Ascending aorta (tissue), 2 donors: ENCODE measurements around the gene CC2D2A. TPM values are rescaled to one million over a fixed set of nuclear protein-coding genes. Genes with fewer than 3 reads are reported as not detected.

Source experiments
- DNase-seq, 2 donors: peaks; one replicate each; pipeline ENCODE4 v3.0.0-alpha.2; 2019; ENCODE audit warnings: low spot score in 2 of 2
- H3K27ac ChIP-seq, 2 donors: fragments of 200-600 bp; sonication (generic); one replicate each; pipeline ENCODE4 v1.5.1; 2016 to 2017; ENCODE audit warnings: mild to moderate bottlenecking in 1 of 2
- H3K27me3 ChIP-seq: fragments of 200-600 bp; sonication (generic); one replicate; pipeline ENCODE4 v1.5.1; 2017
- H3K36me3 ChIP-seq, 2 donors: fragments of 200-600 bp; sonication (generic); one replicate each; pipeline ENCODE4 v1.5.1; 2016
- H3K4me1 ChIP-seq, 2 donors: fragments of 200-600 bp; sonication (generic); one replicate each; pipeline ENCODE4 v1.5.1; 2016 to 2017; ENCODE audit warnings: mild to moderate bottlenecking in 1 of 2
- H3K4me3 ChIP-seq, 2 donors: fragments of 200-600 bp; sonication (generic); one replicate each; pipeline ENCODE4 v1.5.1; 2016 to 2017; ENCODE audit warnings: mild to moderate bottlenecking in 1 of 2
- H3K9me3 ChIP-seq, 2 donors: fragments of 200-600 bp; sonication (generic); one replicate each; pipeline ENCODE4 v1.5.1; 2016
- CTCF ChIP-seq, 3 experiments: fragments of 200-600 bp in 2 of 3; fragments of 450-650 bp in 1 of 3; sonication (generic) in 2 of 3; IDR thresholded peaks; one replicate each; pipeline ENCODE4 v1.5.1; 2016 to 2019; ENCODE audit warnings: antibody characterized with exemption in 3 of 3, mild to moderate bottlenecking in 1 of 3, moderate library complexity in 1 of 3
- intact Hi-C: fragments of 100-400 bp; cut with DNase I; formaldehyde crosslinking; loops from one replicate; pipeline ENCODE4 v1.15.1; 2023
- total RNA-seq: library from RNA; depleted of rRNA; stranded (reverse); fragments of >200 nt; gene quantifications from one replicate; pipeline ENCODE4 v1.1.0, GENCODE V29; 2016

The CC2D2A gene
- total RNA-seq, 1 donor from 2014 or later: 2.8 TPM

DNA sequence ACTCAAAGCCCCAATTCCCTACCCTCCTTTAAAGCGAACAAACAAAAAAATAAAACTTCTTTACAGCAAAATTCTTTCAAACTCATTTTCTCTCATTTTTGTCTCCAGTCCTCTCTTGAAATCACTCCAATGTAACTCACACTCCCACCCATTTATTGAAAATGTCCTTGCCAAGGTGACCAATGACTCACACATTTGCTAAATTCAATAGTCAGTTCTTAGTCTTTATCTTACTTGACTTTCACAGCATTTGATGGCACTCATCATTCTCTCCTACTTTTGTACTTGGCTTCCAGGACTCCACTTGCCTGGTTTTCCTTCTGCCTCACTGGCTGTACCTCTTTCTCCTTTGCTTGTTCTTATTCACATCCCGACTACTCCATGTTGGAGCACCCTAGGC is 19.9 kb downstream of the CC2D2A start:
- peaks cover 5 to 6% of the 10 kb centered on the region in 2 donors for H3K36me3 ChIP-seq
- intact Hi-C loops: no loop called here
- no peak for DNase-seq
- no peak overlapping the region for H3K27ac ChIP-seq
- TF ChIP-seq CTCF (IDR thresholded peaks at IDR 0.05): no peak
- H3K27me3 ChIP-seq: no peaks in the 10 kb centered on the region
- no peak overlapping the region for H3K4me3 ChIP-seq
- H3K4me1 ChIP-seq: no peaks in the 10 kb centered on the region
- H3K9me3 ChIP-seq: peaks cover 4 to 22% of the 10 kb centered on the region in 2 donors

- Histone ChIP-seq H3K36me3 (peaks cover 3% of the 10 kb centered on the region in 2 donors), H3K27ac (no peak overlapping the region), H3K4me1 (no peaks in the 10 kb centered on the region), H3K27me3 (no peaks in the 10 kb centered on the region), H3K9me3 (peaks cover 2 to 4% of the 10 kb centered on the region in 2 donors), H3K4me3 (no peak overlapping the region)
- no peak for DNase-seq
- intact Hi-C loops: no loop called here
- TF ChIP-seq CTCF (IDR thresholded peaks at IDR 0.05): no peak
Observed at GRCh38 chr4:15493411-15493810, 23.7 kb downstream of the CC2D2A start.

- Histone ChIP-seq H3K27me3 (no peaks in the 10 kb centered on the region), H3K9me3 (no peaks in the 10 kb centered on the region), H3K27ac (no peak overlapping the region), H3K36me3 (peaks cover 3% of the 10 kb centered on the region in 2 donors), H3K4me3 (no peak overlapping the region), H3K4me1 (no peaks in the 10 kb centered on the region)
- no peak for DNase-seq
- TF ChIP-seq CTCF (IDR thresholded peaks at IDR 0.05): no peak
- intact Hi-C loops: no loop called here
Observed at GRCh38 chr4:15495621-15496020, 25.9 kb downstream of the CC2D2A start.

- peaks cover 7 to 8% of the 10 kb centered on the region in 2 donors for H3K36me3 ChIP-seq
- no peaks in the 10 kb centered on the region for H3K4me1 ChIP-seq
- intact Hi-C loops: no loop called here
- H3K4me3 ChIP-seq: no peak overlapping the region
- H3K27ac ChIP-seq: no peak overlapping the region
- no peaks in the 10 kb centered on the region for H3K9me3 ChIP-seq
- TF ChIP-seq CTCF (IDR thresholded peaks at IDR 0.05): no peak
- no peak for DNase-seq
- H3K27me3 ChIP-seq: no peaks in the 10 kb centered on the region
Observed at GRCh38 chr4:15498356-15498755, 28.7 kb downstream of the CC2D2A start.

DNA sequence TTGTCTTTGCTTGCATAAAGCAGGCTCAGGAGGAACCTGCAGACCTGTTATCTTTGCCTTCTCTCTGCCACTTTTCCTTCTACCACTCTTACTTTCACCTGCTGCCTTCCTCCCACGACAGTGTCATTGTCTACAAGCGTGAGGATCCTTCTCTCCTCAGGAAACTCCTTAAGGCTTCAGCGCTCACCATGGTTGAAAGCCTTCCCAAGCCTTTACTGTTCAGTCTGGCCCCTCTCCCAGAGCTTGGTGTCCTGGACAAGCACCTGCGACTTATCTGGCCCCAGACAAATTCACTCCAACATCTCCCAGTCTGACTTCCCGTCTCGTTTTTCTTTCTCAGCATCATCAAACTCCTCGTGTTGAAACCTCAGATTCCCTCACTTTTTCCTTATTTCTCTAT is 31.0 kb downstream of the CC2D2A start:
- Histone ChIP-seq H3K9me3 (no peaks in the 10 kb centered on the region), H3K4me3 (no peak overlapping the region), H3K27ac (no peak overlapping the region), H3K36me3 (peaks cover 5 to 8% of the 10 kb centered on the region in 2 donors), H3K27me3 (no peaks in the 10 kb centered on the region), H3K4me1 (peaks cover 0 to 4% of the 10 kb centered on the region in 2 donors)
- no peak for TF ChIP-seq CTCF (IDR thresholded peaks at IDR 0.05)
- DNase-seq: no peak
- intact Hi-C loops: no loop called here

GRCh38 chr4:15501941-15502340 is 32.3 kb downstream of the CC2D2A start:
- Histone ChIP-seq H3K4me1 (peaks cover 0 to 6% of the 10 kb centered on the region in 2 donors), H3K36me3 (peaks cover 5 to 8% of the 10 kb centered on the region in 2 donors), H3K27me3 (no peaks in the 10 kb centered on the region), H3K9me3 (no peaks in the 10 kb centered on the region), H3K27ac (no peak overlapping the region), H3K4me3 (no peak overlapping the region)
- no peak for TF ChIP-seq CTCF (IDR thresholded peaks at IDR 0.05)
- intact Hi-C loops: no loop called here
- DNase-seq: no peak
